GM23338 (cell line): ENCODE results near the gene CPLX1. TPM values are rescaled to one million over a fixed set of nuclear protein-coding genes. Genes with fewer than 3 reads are reported as not detected.

Experiments used
- ATAC-seq: fragments of 200-7000 bp; cut with Tn5 transposase; 3 replicates; pipeline ENCODE4 v1.9.1; 2020
- DNase-seq: peaks from one replicate; pipeline ENCODE4 v3.0.0-alpha.2; 2015; ENCODE audit warnings: low spot score
- H2AFZ ChIP-seq: fragments of 200-600 bp; sonication (generic); 2 replicates; pipeline ENCODE4 v1.8.0; 2016; ENCODE audit warnings: antibody characterized with exemption, mild to moderate bottlenecking, moderate library complexity
- H3F3A ChIP-seq: fragments of 200-600 bp; sonication (generic); replicated peaks from 2 replicates; pipeline ENCODE4 v1.8.0; 2017; ENCODE audit warnings: antibody characterized with exemption, mixed run types, low read depth
- H3K27ac ChIP-seq: fragments of 200-600 bp; sonication (generic); 2 replicates; pipeline ENCODE4 v1.6.1; 2016; ENCODE audit warnings: low read depth
- H3K27me3 ChIP-seq: fragments of 200-600 bp; sonication (generic); 2 replicates; pipeline ENCODE4 v1.8.0; 2016; ENCODE audit warnings: mild to moderate bottlenecking, mixed run types, moderate library complexity; ENCODE audit not compliant: insufficient read depth
- H3K36me3 ChIP-seq: fragments of 200-600 bp; sonication (generic); 2 replicates; pipeline ENCODE4 v1.8.0; 2016; ENCODE audit warnings: mild to moderate bottlenecking; ENCODE audit not compliant: insufficient read depth
- H3K4me1 ChIP-seq: fragments of 200-600 bp; sonication (generic); 2 replicates; pipeline ENCODE4 v1.8.0; 2016; ENCODE audit warnings: mild to moderate bottlenecking, moderate library complexity; ENCODE audit not compliant: insufficient read depth
- H3K4me2 ChIP-seq: fragments of 200-600 bp; sonication (generic); 2 replicates; pipeline ENCODE4 v1.7.1; 2017; ENCODE audit warnings: mixed run types
- H3K4me3 ChIP-seq: fragments of 200-600 bp; sonication (generic); 2 replicates; pipeline ENCODE4 v1.6.1; 2016; ENCODE audit warnings: mixed run types
- H3K79me2 ChIP-seq: fragments of 200-600 bp; sonication (generic); replicated peaks from 2 replicates; pipeline ENCODE4 v1.8.0; 2017; ENCODE audit warnings: mild to moderate bottlenecking; ENCODE audit not compliant: insufficient read depth
- H3K9me2 ChIP-seq: fragments of 200-600 bp; sonication (generic); 2 replicates; pipeline ENCODE4 v1.8.0; 2017; ENCODE audit not compliant: insufficient read depth
- H4K20me1 ChIP-seq: fragments of 200-600 bp; sonication (generic); replicated peaks from 2 replicates; pipeline ENCODE4 v1.8.0; 2017; ENCODE audit warnings: mild to moderate bottlenecking; ENCODE audit not compliant: insufficient read depth
- H3K27ac Mint-ChIP-seq: 2 replicates; pipeline ENCODE4 v1.8.0; 2020; ENCODE audit warnings: inconsistent platforms, mild to moderate bottlenecking, moderate library complexity, mixed read lengths
- H3K27me3 Mint-ChIP-seq: 3 replicates; pipeline ENCODE4 v1.8.0; 2022; ENCODE audit warnings: low read depth, mild to moderate bottlenecking, moderate library complexity, mixed read lengths, inconsistent platforms; ENCODE audit not compliant: insufficient read depth, poor library complexity
- H3K36me3 Mint-ChIP-seq: 3 replicates; pipeline ENCODE4 v1.8.0; 2021; ENCODE audit warnings: low read depth, mild to moderate bottlenecking, inconsistent platforms, moderate library complexity, mixed read lengths
- H3K4me1 Mint-ChIP-seq: 3 replicates; pipeline ENCODE4 v1.8.0; 2020; ENCODE audit warnings: mild to moderate bottlenecking, inconsistent platforms, mixed read lengths
- H3K4me3 Mint-ChIP-seq: 3 replicates; pipeline ENCODE4 v1.8.0; 2021; ENCODE audit warnings: moderate library complexity, mild to moderate bottlenecking, inconsistent platforms, mixed read lengths
- H3K9me3 Mint-ChIP-seq: 3 replicates; pipeline ENCODE4 v1.8.0; 2020; ENCODE audit warnings: moderate library complexity, mild to moderate bottlenecking, inconsistent platforms, mixed read lengths
- CREB1 ChIP-seq: fragments of 250-450 bp; sonication (Bioruptor Pico); IDR thresholded peaks from 2 replicates; pipeline ENCODE4 v1.5.0; 2020; ENCODE audit warnings: low read depth, mild to moderate bottlenecking, moderate library complexity
- CTCF ChIP-seq, 2 experiments: fragments of 200-600 bp in 1 of 2; sonication (generic) in 1 of 2; conservative IDR thresholded peaks; 2 replicates each; pipeline versions ENCODE4 v1.5.1 to v1.6.1; 2016 to 2017; ENCODE audit warnings: antibody characterized with exemption in 2 of 2, low read depth in 2 of 2, mild to moderate bottlenecking in 2 of 2, moderate library complexity in 1 of 2
- EZH2phosphoT487 ChIP-seq: fragments of 200-600 bp; sonication (generic); IDR thresholded peaks from one replicate; pipeline ENCODE4 v1.8.1; 2018; ENCODE audit warnings: antibody characterized with exemption; ENCODE audit not compliant: unreplicated experiment
- JUNB ChIP-seq: IDR thresholded peaks from one replicate; pipeline ENCODE4 v1.6.1; 2016; ENCODE audit warnings: antibody characterized with exemption; ENCODE audit not compliant: unreplicated experiment
- NANOG ChIP-seq: IDR thresholded peaks from 2 replicates; pipeline ENCODE4 v1.6.1; 2016; ENCODE audit warnings: antibody characterized with exemption, borderline replicate concordance
- POLR2AphosphoS5 ChIP-seq: IDR thresholded peaks from 2 replicates; pipeline ENCODE4 v1.6.1; 2016; ENCODE audit warnings: antibody characterized with exemption, low read depth
- REST ChIP-seq: IDR thresholded peaks from one replicate; pipeline ENCODE4 v1.6.1; 2018; ENCODE audit warnings: antibody characterized with exemption; ENCODE audit not compliant: unreplicated experiment
- STAT1 ChIP-seq: IDR thresholded peaks from one replicate; pipeline ENCODE4 v1.6.1; 2016; ENCODE audit warnings: antibody characterized with exemption; ENCODE audit not compliant: unreplicated experiment
- ZNF114 ChIP-seq: fragments of 250-450 bp; sonication (Bioruptor Pico); IDR thresholded peaks from 2 replicates; pipeline ENCODE4 v1.5.0; 2020; ENCODE audit warnings: mild to moderate bottlenecking, moderate library complexity
- ZNF331 ChIP-seq: fragments of 250-450 bp; sonication (Bioruptor Pico); IDR thresholded peaks from 2 replicates; pipeline ENCODE4 v1.5.0; 2020; ENCODE audit warnings: low read depth, mild to moderate bottlenecking, moderate library complexity
- polyA plus RNA-seq: library from polyadenylated mRNA; unstranded; fragments of >200 nt; fragmentation: Nextera tagmentation; extraction: Ambion mirVana; gene quantifications from 2 replicates; pipeline ENCODE4 v1.2.1, GENCODE V29; 2016
- total RNA-seq: library from RNA; depleted of rRNA; stranded (reverse); fragments of >200 nt; shearing (Covaris generic); gene quantifications from 2 replicates; pipeline ENCODE4 v1.2.3, GENCODE V29; 2014
- TF ChIP-seq, protein P1 (sequence below): IDR thresholded peaks from 2 replicates; pipeline ENCODE4 v1.6.1; 2016; ENCODE audit warnings: antibody characterized with exemption

CPLX1 gene
- total and polyA plus RNA-seq, 2 experiments from 2014 or later: 0.86 to 0.97 TPM

DNA sequence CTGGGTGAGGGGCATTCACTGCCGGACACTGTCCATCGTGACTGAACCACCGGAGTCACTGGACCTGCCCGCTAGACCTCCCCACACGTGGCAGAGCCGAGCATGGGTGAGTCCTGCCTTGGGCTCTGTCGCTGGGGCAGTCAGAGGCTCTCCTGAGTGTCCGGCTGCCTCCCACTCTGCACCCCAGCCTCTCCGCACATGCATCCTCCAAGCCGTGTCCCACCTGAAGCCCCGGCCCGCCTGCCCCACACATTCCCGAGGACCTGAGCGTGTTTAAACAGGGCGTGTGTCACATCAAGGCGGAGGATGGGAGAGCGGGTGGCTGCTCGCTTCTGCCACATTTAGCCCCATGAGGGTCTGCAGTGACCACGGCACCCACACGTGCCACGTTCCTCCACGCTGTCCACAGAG, 4.7 kb downstream of the CPLX1 start:
- 0 out of 3 replicates have a peak, but pooled peaks cover 2% of the 10 kb centered on the region for H3K4me1 Mint-ChIP-seq
- no peaks in the 10 kb centered on the region for H3F3A ChIP-seq
- H3K27ac Mint-ChIP-seq: no peak overlapping the region
- H3K27ac ChIP-seq: no peak overlapping the region
- H2AFZ ChIP-seq: no peak overlapping the region
- H3K4me3 Mint-ChIP-seq: no peak overlapping the region
- H3K79me2 ChIP-seq: no peaks in the 10 kb centered on the region
- H4K20me1 ChIP-seq: no peaks in the 10 kb centered on the region
- H3K4me3 ChIP-seq: no peak overlapping the region
- H3K9me3 Mint-ChIP-seq: no peaks in the 10 kb centered on the region
- no peaks in the 10 kb centered on the region for H3K9me2 ChIP-seq
- no peaks in the 10 kb centered on the region; the same call in 2 of the 3 replicates for H3K36me3 Mint-ChIP-seq
- peaks cover 62% of the 10 kb centered on the region for H3K27me3 Mint-ChIP-seq
- no peaks in the 10 kb centered on the region for H3K4me1 ChIP-seq
- H3K36me3 ChIP-seq: no peaks in the 10 kb centered on the region
- DNase-seq (no peak), ATAC-seq (no peak)
- peaks cover 42% of the 10 kb centered on the region for H3K27me3 ChIP-seq
- no peak overlapping the region for H3K4me2 ChIP-seq
- no peak for TF ChIP-seq CTCF (conservative IDR thresholded peaks at IDR 0.05; ENCODE audit: low read depth in 2 of 2)

GRCh38 chr4:820230-821172, 5.4 kb downstream of the CPLX1 start:
- H3K27ac ChIP-seq: no peak overlapping the region
- Mint-ChIP-seq H3K27ac (no peak overlapping the region), H3K4me3 (no peak overlapping the region), H3K9me3 (no peaks in the 10 kb centered on the region), H3K4me1 (0 out of 3 replicates have a peak, but pooled peaks cover 2% of the 10 kb centered on the region), H3K27me3 (peaks cover 64% of the 10 kb centered on the region), H3K36me3 (no peaks in the 10 kb centered on the region; the same call in 2 of the 3 replicates)
- ATAC-seq (no peak), DNase-seq (no peak)
- H3K36me3 ChIP-seq: no peaks in the 10 kb centered on the region
- no peaks in the 10 kb centered on the region for H3K79me2 ChIP-seq
- no peaks in the 10 kb centered on the region for H3K4me1 ChIP-seq
- H3K4me3 ChIP-seq: no peak overlapping the region
- H3K4me2 ChIP-seq: no peak overlapping the region
- H3K9me2 ChIP-seq: no peaks in the 10 kb centered on the region
- peaks cover 44% of the 10 kb centered on the region for H3K27me3 ChIP-seq
- H3F3A ChIP-seq: no peaks in the 10 kb centered on the region
- no peak overlapping the region for H2AFZ ChIP-seq
- no peaks in the 10 kb centered on the region for H4K20me1 ChIP-seq
- TF ChIP-seq CTCF (conservative IDR thresholded peaks at IDR 0.05; ENCODE audit: low read depth in 2 of 2) (no peak), REST (no peak), CREB1 (CRISPR knock-in tag) (no peak), EZH2phosphoT487 (no peak), JUNB (no peak), POLR2AphosphoS5 (no peak), NANOG (no peak), STAT1 (no peak), ZNF331 (CRISPR knock-in tag) (no peak), ZNF114 (CRISPR knock-in tag) (no peak)
- TF ChIP-seq, protein P1, sequence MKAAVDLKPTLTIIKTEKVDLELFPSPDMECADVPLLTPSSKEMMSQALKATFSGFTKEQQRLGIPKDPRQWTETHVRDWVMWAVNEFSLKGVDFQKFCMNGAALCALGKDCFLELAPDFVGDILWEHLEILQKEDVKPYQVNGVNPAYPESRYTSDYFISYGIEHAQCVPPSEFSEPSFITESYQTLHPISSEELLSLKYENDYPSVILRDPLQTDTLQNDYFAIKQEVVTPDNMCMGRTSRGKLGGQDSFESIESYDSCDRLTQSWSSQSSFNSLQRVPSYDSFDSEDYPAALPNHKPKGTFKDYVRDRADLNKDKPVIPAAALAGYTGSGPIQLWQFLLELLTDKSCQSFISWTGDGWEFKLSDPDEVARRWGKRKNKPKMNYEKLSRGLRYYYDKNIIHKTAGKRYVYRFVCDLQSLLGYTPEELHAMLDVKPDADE: no peak
